Natural killer cell (primary cell): ENCODE measurements around the gene CYB561. TPM values are rescaled to one million over a fixed set of nuclear protein-coding genes. Genes with fewer than 3 reads are reported as not detected.

Source experiments
- ATAC-seq, 3 donors: fragments of 150-1000 bp in 2 of 3; fragments of 200-7000 bp in 1 of 3; cut with Tn5 transposase; 1 replicate in 1 of 3; 2 replicates in 2 of 3; pipeline ENCODE4 v1.10.0; 2021; ENCODE audit warnings: mild to moderate bottlenecking in 2 of 3, moderate library complexity in 2 of 3
- DNase-seq, 2 donors: peaks; one replicate each; pipeline versions ENCODE4 v3.0.0 to v3.0.0-alpha.2; 2013 to 2021; ENCODE audit warnings: mixed read lengths in 1 of 2
- H3K27ac ChIP-seq: one replicate; pipeline ENCODE4 v1.5.1; 2013; ENCODE audit warnings: mild to moderate bottlenecking, low read length
- H3K27me3 ChIP-seq: one replicate; pipeline ENCODE4 v1.6.1; 2013; ENCODE audit warnings: low read length; ENCODE audit not compliant: control insufficient read depth, insufficient read depth
- H3K36me3 ChIP-seq: one replicate; pipeline ENCODE4 v1.6.1; 2013; ENCODE audit warnings: low read length; ENCODE audit not compliant: control insufficient read depth, insufficient read depth
- H3K4me1 ChIP-seq: one replicate; pipeline ENCODE4 v1.6.1; 2013; ENCODE audit warnings: low read length; ENCODE audit not compliant: control insufficient read depth, insufficient read depth
- H3K4me3 ChIP-seq: one replicate; pipeline ENCODE4 v1.5.1; 2013; ENCODE audit warnings: low read length
- H3K9me3 ChIP-seq: one replicate; pipeline ENCODE4 v1.6.1; 2013; ENCODE audit warnings: low read length; ENCODE audit not compliant: control insufficient read depth, insufficient read depth
- H3K27ac Mint-ChIP-seq, 2 donors: one replicate each; pipeline ENCODE4 v1.8.0; 2022; ENCODE audit warnings: mild to moderate bottlenecking in 2 of 2, mixed read lengths in 2 of 2, moderate library complexity in 1 of 2
- H3K27me3 Mint-ChIP-seq, 2 donors: one replicate each; pipeline ENCODE4 v1.8.0; 2022; ENCODE audit warnings: low read depth in 2 of 2, mixed read lengths in 2 of 2
- H3K36me3 Mint-ChIP-seq: one replicate; pipeline ENCODE4 v1.8.0; 2022; ENCODE audit warnings: mixed read lengths
- H3K4me1 Mint-ChIP-seq, 2 donors: one replicate each; pipeline ENCODE4 v1.8.0; 2022; ENCODE audit warnings: mixed read lengths in 2 of 2
- H3K4me3 Mint-ChIP-seq: one replicate; pipeline ENCODE4 v1.8.0; 2022; ENCODE audit warnings: mild to moderate bottlenecking, moderate library complexity, mixed read lengths
- H3K9me3 Mint-ChIP-seq, 2 donors: one replicate each; pipeline ENCODE4 v1.8.0; 2022; ENCODE audit warnings: mixed read lengths in 2 of 2
- CTCF ChIP-seq: fragments of 200-600 bp; IDR thresholded peaks from one replicate; pipeline ENCODE4 v1.8.0; 2022; ENCODE audit warnings: antibody characterized with exemption
- WGBS: methylation state at CpG from one replicate; pipeline ENCODE4 v1.1.7; 2013; ENCODE audit warnings: missing lambda C conversion rate; ENCODE audit not compliant: insufficient coverage; 5-methylcytosine and 5-hydroxymethylcytosine counted together
- intact Hi-C: fragments of 100-400 bp; cut with micrococcal nuclease; formaldehyde crosslinking; loops from one replicate; pipeline ENCODE4 v1.14.2; 2022
- total RNA-seq, 4 donors: library from RNA; stranded (reverse); fragments of 120-200 nt in 1 of 4; gene quantifications; one replicate each; pipeline versions ENCODE4 v1.2.3 to v1.2.4, GENCODE V29; 2013 to 2022

Gene CYB561
- total RNA-seq, 3 donors from 2014 or later (not counting 1 experiment from before 2014, with no cell fraction given), result 16.3 to 19.3 (median 19.2) TPM

DNA sequence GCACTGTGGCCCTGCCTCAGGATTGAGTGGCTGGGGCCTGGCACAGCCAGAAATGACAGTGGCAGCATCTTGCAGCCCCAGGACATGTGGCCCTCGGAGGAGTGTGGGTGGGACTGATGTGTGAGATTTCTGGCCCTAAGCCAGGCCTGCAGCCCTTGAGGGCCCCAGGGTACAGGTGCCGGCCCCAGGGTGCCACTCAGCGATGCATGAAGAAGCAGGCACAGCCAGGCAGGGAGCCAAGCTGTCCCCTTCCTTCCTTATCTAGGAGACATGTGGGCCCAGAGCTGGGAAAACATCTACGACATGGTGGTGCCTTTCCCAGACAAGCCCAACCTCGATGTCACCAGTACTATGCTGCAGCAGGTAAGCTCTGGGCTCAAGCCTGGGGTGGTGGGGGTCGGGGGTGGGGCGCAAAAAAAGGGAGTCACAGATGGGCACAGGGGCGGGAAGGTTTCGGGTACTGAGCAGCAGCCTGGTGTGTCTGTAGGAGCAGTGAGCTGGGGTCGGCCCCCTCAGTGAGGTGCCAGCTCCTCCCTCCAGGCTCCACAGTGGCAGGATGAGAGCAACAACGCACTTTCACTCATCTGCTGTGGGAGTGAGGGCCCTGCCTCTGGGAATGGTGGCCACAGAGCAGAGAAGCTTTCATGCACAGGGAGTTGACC is 34.9 kb upstream of the CYB561 start:
- intact Hi-C loops, result no loop called here
- 74% methylated on average over 11 of the region's 11 CpGs for WGBS
- H3K27ac ChIP-seq, result no peak overlapping the region

DNA sequence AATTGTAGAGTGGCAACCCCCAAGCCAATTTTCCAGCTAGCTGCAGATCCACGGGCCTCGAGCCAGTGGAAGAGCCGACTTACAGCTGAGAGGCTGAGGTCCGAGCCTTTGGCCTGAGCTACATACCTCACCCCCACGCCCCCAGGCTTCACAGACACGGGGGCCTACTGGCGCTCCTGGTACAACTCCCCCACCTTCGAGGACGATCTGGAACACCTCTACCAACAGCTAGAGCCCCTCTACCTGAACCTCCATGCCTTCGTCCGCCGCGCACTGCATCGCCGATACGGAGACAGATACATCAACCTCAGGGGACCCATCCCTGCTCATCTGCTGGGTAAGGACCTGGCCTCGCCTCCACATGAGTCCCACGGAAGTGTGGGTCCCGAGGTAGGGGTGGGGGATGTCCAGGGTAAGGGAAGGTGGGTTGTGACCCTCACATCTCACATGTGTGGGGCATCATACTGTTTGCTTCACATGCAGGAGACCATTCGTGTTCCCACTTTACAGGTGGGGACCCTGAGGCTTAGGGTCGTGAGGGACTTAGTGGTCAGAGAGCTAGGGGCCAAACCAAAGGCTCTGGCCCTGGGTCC is 34.2 kb upstream of the CYB561 start:
- Mint-ChIP-seq H3K27me3 (peaks cover 9 to 21% of the 10 kb centered on the region in 2 donors), H3K27ac (no peak overlapping the region), H3K36me3 (no peaks in the 10 kb centered on the region), H3K4me1 (peaks cover 0 to 13% of the 10 kb centered on the region in 2 donors), H3K9me3 (no peaks in the 10 kb centered on the region), H3K4me3 (no peak overlapping the region)
- no peaks in the 10 kb centered on the region for H3K9me3 ChIP-seq
- H3K27me3 ChIP-seq, result peaks cover 17% of the 10 kb centered on the region
- H3K4me3 ChIP-seq, result no peak overlapping the region
- peaks cover 15% of the 10 kb centered on the region for H3K4me1 ChIP-seq
- intact Hi-C loops, result no loop called here
- ATAC-seq, result no peak
- H3K36me3 ChIP-seq, result no peaks in the 10 kb centered on the region
- no peak for TF ChIP-seq CTCF
- no peak for DNase-seq
- WGBS, result 89% methylated on average over 21 of the region's 21 CpGs
- H3K27ac ChIP-seq, result no peak overlapping the region

More for the DNA sequence above, 34.9 kb upstream of the CYB561 start:
- Histone ChIP-seq H3K9me3 (no peaks in the 10 kb centered on the region), H3K27me3 (peaks cover 16% of the 10 kb centered on the region), H3K36me3 (no peaks in the 10 kb centered on the region), H3K4me3 (no peak overlapping the region), H3K4me1 (peaks cover 15% of the 10 kb centered on the region)
- no peak overlapping the region for H3K4me3 Mint-ChIP-seq
- no peak for TF ChIP-seq CTCF
- H3K27ac Mint-ChIP-seq, result no peak overlapping the region
- H3K4me1 Mint-ChIP-seq, result peaks cover 0 to 13% of the 10 kb centered on the region in 2 donors
- H3K36me3 Mint-ChIP-seq, result no peaks in the 10 kb centered on the region
- H3K9me3 Mint-ChIP-seq, result no peaks in the 10 kb centered on the region
- peaks cover 9 to 16% of the 10 kb centered on the region in 2 donors for H3K27me3 Mint-ChIP-seq
- no peak for DNase-seq
- no peak for ATAC-seq

DNA sequence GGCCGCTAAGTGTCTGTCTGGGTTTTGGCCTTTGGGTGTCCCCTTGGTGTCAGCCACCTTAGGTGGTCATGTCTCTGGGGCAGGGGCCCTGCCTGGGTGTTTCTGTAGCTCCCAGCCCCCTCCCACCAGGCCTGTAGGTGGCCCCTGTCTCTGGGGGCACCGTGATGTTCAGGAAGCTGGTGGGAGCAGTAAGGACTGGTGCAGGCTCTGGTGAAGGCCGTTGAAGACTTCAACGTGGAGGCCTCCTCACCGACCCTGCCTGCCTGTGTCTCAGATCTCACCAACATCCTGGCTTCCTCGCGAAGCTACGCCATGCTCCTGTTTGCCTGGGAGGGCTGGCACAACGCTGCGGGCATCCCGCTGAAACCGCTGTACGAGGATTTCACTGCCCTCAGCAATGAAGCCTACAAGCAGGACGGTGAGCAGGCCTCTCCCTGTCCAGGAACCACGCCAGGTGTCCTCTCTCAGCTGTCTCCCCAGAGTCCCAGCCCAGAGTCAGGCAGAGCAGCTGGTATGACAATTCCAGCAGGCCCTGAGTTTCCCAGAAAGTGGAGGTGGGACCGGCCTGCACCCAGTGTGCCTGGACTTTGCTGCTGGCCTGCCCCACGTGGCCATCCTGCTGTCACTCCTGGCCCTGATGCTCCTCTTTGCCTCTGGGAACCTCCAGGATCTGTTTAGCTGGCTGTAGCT is 33.5 kb upstream of the CYB561 start:
- WGBS, result 83% methylated on average over 17 of the region's 17 CpGs
- DNase-seq, result no peak
- Histone ChIP-seq H3K27me3 (peaks cover 17% of the 10 kb centered on the region), H3K4me1 (peaks cover 15% of the 10 kb centered on the region), H3K27ac (no peak overlapping the region), H3K36me3 (no peaks in the 10 kb centered on the region), H3K9me3 (no peaks in the 10 kb centered on the region), H3K4me3 (no peak overlapping the region)
- H3K27me3 Mint-ChIP-seq, result peaks cover 9 to 25% of the 10 kb centered on the region in 2 donors
- no peak overlapping the region for H3K4me3 Mint-ChIP-seq
- H3K9me3 Mint-ChIP-seq, result no peaks in the 10 kb centered on the region
- TF ChIP-seq CTCF, result no peak
- H3K36me3 Mint-ChIP-seq, result no peaks in the 10 kb centered on the region
- no peak for ATAC-seq
- H3K4me1 Mint-ChIP-seq, result peaks cover 0 to 13% of the 10 kb centered on the region in 2 donors
- intact Hi-C loops, result loop anchor here (1.0 kb wide), 1 partner anchor 54 kb away; no protein-coding TSS in a partner anchor
- H3K27ac Mint-ChIP-seq, result no peak overlapping the region
